GM18867 (cell line): Measurements from ENCODE around the gene FAT2.
A peak's percentile ranks its signal among the peaks of the same experiment; 100 is the strongest.

ENCODE experiments used
- ATAC-seq: cut with Tn5 transposase; IDR thresholded peaks from one replicate; pipeline ENCODE4 v1.9.1; 2021; ENCODE audit warnings: mild to moderate bottlenecking, moderate library complexity; ENCODE audit not compliant: unreplicated experiment

FAT2 gene, protein sequence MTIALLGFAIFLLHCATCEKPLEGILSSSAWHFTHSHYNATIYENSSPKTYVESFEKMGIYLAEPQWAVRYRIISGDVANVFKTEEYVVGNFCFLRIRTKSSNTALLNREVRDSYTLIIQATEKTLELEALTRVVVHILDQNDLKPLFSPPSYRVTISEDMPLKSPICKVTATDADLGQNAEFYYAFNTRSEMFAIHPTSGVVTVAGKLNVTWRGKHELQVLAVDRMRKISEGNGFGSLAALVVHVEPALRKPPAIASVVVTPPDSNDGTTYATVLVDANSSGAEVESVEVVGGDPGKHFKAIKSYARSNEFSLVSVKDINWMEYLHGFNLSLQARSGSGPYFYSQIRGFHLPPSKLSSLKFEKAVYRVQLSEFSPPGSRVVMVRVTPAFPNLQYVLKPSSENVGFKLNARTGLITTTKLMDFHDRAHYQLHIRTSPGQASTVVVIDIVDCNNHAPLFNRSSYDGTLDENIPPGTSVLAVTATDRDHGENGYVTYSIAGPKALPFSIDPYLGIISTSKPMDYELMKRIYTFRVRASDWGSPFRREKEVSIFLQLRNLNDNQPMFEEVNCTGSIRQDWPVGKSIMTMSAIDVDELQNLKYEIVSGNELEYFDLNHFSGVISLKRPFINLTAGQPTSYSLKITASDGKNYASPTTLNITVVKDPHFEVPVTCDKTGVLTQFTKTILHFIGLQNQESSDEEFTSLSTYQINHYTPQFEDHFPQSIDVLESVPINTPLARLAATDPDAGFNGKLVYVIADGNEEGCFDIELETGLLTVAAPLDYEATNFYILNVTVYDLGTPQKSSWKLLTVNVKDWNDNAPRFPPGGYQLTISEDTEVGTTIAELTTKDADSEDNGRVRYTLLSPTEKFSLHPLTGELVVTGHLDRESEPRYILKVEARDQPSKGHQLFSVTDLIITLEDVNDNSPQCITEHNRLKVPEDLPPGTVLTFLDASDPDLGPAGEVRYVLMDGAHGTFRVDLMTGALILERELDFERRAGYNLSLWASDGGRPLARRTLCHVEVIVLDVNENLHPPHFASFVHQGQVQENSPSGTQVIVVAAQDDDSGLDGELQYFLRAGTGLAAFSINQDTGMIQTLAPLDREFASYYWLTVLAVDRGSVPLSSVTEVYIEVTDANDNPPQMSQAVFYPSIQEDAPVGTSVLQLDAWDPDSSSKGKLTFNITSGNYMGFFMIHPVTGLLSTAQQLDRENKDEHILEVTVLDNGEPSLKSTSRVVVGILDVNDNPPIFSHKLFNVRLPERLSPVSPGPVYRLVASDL (N-terminal part only)

DNA sequence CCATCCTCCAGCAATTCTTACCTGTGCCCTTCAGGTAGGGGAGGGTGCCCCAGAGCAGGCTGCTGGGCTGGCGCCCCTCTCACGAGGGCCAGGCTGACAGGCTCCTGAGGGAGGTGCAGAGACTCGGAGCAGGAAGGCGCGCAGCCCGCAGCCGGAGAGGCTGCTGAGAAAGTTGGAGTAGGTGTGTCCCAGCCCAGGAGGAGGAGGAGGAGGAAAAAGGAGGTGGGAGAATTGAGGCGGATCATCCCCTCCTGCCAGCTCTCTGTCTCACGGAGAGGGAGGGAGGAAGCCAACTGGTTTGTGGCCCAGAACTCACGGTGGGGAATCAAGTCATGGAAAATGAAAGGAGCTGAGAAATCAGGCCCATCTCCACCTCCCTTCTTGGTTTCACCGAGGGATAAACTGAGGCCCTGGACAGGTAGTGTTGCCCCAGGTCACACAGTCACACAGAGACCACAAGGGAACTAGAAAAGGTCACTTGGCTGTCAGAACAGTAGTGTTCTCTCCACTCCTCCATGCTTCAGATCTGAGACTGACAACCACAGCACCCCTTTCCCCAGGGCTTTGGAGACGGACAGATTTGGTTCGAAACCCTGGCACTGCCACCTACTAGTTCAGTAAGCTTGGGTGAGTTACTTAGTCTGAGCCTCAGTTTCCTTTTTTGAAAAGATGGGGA, at the start of gene FAT2:
Gene FAT2, minus strand, starts transcription at position 188 of the 676 bp plus-strand sequence. CDS start 22,400 bp downstream, outside the sequence.
- ATAC-seq = no peak

DNA sequence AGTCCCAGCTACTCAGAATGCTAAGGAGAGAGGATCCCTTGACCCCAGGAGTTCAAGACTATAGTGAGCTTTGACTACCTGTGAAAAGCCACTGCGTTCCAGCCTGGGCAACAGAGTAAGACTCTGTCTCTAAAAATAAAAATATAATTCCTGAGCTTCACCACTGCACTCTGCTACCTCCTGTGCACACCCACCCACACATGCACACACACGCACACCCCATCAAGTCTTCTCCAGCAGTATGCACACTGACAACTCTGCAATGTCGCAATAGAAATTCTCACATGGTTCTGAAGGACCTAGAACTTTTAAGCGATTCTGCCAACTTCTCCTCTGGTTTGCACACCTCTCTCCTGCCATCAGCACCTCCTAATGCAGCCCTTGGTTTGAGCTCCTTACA, 47.5 kb upstream of the FAT2 start:
- ATAC-seq = no peak

DNA sequence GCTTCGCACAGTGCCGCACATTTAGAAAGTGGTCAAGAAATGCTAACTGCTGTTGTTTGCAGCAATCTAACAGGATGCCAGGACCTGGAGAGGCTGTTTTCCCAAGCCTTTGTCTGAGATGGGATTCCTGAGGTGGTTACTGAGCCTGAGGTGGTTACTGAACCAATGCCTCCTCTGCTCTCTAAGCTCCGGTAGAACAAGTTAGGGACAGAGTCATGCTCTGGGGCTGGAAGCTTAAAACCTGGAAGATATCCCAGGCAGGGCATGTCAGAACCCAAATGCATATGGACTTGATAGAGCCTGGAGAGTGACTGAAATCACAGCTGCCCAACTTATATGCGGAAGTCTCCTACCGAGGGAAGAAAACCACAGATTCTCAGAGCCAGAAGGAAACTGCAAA, 46.5 kb upstream of the FAT2 start:
- ATAC-seq = no peak

DNA sequence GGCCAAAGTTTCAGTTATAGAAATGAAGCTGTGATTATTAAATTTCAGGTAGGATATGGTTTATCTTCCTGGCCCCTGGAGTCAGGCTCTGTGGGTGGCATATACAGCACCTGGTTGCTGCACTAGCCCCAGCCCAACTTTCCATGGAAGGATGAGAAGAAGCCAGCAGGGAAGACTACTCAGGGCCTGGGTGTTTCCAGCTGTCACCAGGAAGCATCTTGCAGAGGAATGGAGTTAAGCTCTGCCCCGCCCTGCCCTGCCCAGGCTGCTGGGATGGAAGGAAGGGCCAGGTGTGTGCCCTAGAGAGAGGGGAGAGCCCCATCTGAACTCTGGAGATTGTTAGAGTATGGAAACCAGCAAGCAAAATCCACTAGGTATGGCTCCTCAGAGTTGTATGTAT, 42.8 kb upstream of the FAT2 start:
- ATAC-seq = no peak

DNA sequence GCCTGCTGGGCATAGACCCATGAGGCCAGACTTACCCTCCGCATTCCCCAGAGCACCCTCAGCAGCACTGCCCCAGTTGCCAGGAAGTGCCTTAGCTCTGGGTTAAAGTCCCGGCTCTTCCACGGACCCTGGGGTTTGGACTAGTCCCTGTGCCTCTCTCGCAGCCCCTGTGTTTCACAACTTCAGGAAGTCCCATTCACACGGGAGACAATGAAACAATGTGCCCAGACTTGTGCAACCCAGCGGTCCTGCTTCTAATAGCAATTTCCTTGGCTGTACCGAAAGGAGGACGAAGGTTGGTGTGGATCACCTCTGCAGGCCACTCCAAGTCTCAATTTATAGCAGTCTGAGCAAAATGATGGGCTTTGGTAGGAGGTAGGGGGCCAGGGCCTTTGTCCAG, 41.8 kb upstream of the FAT2 start:
- ATAC-seq = no peak

DNA sequence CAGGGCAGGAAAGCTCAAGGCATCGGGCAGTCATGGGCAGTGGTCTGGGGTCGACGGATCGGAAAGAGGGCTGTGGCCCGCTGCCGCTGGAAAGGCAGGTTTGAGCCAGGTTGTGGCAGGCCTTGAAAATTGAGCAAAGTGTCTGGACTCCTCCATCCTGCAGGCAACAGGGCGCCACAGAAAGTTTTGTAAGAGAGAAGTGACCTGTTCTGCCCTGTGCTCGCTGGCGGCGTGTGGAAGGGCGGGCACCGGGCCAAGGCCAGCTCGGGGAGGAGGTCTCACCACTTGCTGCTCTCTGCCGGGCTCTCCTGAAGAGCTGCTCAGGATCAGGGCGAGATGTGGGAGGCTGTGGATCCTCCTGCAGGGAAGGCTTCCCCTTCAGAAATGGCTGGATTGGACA, 41.4 kb upstream of the FAT2 start:
- no peak for ATAC-seq

DNA sequence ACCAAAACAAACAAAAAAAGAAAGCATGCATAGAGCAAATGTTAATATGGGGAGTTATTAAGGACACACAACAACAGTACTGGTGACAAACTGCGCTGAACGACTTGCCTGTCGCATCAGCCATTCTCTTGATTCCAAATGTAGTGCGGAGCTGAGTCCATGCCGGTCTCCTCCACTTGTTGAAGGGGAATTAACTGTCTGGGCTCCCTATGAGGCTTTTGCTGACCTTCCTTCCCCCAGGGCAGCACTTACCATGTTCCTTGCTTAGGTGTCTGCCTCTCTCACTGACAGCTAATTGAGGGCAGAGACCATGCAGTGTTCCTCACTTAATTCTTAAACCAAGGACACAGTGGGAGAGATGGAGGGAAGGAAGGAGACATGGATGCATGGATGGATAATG, 40.8 kb upstream of the FAT2 start:
- ATAC-seq = no peak

DNA sequence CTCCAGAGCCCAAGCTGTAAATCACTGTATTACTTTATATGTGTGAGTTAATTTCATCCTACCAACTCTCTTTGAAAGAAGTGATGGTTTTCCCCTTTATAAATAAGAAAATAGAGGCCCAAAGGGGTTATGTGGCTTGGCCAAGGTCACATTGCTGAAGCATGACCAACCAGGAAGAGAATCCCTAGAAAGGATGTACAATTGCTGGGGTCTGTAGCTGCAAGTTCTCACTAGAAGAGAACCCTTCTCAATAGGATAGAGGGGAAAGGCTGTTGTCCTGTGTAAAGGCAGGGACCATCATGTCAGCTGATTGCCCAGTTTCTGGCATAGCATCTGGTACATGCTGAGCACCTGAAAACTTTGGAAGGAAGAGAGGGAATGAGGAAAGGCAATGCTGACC, 39.0 kb upstream of the FAT2 start:
- no peak for ATAC-seq

DNA sequence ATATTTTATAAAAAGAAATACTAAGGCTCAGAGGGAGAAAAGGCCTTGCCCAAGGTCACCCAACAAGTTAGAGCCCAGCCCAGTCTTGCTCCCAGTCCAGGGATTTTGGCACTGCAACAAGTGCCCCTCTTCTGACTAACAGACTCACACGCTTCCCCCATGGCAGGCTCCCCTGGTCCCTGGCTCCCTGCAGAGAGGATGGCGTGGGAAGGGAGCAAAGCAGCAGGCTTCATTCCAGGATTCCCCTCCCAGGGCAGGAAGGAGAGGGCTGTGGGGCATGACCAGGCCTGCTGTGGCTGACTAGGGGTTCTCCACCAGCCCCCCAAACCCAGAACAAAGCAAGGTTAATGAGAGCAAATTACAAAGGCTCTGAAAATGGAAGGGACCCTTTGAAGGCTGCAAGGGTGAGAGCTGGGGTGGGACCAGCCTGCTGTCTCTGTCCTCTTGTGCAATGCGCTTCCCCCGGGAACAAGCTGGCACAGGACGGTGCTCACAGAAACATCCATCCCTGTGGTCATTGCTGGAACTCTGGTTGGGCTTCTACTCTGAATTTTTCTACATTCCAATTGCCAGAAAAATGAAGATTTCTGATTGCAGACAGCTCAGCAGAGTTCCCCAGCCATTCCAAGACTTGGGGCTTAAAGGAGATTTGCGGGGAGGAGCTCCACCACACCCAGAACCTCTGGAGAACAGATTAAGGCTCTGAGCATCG, 37.1 kb upstream of the FAT2 start:
- ATAC-seq = no peak

DNA sequence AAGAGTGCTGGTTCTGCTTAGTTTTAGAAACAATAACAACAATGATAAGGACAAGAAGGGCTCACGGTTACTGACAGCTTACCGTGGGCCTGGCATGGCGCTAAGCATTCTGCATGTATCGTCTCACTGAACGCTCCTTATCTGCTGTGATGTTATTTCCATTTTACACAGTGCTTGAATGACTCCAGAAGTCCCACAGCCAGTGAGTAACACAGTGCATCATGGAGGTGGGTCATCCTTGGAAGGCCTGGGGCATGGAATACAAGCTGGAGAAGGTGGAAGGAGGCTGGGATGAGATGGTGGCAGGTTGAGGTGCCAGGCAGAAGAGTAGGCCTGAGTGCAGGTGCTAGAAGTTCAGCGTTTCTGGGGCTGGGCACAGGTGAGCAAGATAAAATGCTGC, 36.5 kb upstream of the FAT2 start:
- ATAC-seq = no peak

DNA sequence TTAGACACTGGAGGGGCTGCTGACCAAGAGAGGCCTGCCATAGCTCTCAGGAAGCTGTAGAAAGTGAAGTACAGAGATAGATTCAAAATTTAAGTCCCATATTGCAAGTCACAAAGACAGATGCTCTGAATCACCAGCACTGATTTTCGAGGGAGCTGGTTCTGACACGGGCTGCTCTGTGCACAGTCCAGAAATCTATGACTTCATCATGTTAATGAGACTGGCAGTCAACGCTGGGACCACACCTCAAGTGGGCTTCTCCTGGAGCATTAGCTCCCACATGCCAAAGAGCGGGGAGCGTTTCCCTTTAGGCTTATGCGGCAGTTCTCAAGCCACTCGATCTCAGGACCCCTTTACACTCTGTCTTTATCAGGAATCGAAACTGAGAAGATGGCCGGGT, 34.2 kb upstream of the FAT2 start:
- ATAC-seq = no peak

DNA sequence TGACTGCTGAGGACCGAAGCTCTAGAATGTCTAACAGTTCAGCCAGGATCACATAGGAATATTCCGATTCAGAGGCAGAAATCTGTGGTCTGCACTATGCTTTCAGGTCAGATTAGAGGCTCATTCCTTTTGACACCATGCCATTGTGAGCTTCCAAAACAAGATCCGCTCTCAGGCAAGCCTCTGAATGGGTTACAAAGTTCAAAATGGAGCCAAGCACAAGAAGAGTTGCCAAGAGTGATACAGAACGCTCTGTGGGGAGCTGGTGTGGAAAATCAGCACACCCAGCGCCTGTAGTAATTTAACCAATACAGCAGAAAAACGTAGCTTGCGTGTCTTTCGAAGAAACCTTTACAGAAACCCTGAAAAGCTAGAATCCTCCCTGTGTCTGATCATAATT, 33.3 kb upstream of the FAT2 start:
- no peak for ATAC-seq

DNA sequence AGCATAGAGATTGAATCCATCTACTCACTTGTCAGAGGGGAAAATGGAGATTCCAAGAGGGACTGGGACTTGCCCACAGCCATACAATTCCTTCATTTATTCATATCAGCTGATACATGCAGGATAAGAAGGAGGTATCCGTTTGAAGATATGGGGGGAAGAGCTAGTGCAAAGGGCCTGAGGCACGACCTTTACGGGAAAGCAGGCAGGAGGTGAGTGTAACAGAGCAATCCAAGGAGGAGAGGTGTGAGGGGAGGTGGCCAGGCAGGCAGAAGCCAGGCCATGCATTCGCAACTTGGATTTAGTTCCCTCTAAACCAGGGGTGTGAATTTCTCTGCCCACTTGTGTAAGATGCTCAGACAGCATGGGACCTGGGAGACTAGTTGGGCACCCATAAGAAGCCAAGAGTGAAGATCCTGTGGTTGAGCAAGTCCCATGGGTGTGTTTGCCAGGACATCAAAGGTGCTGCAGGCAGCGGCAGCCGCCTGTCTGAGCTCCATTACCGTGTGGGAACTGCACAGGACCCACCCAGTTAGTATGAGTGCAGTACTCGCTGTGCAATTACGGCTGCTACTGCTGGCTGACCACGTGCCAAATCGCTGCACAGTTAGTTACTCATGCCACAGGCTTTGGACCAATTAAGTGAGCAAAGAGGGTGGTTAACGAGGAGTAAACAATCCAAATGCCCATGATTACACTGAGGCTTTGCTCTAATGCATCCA, 31.4 kb upstream of the FAT2 start:
- ATAC-seq = no peak

DNA sequence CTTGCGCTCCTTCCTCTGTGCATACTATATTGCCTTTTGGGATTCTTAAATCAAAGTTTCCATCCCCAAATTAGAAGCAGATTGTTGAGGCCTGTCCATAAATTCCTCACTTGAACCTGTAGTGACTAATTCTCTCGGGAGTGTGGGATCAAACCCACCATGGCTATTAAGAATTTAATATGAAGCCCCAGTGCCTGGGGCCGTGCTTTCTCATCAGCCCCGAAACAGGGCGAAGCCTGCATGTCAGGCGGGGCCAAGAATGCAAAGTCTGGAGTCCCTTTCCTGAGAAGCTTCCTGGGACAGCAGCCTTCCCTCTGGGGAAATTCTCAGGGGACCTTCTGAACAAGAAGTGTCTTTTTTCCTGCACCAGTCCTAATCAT, 29.3 kb upstream of the FAT2 start:
- no peak for ATAC-seq

DNA sequence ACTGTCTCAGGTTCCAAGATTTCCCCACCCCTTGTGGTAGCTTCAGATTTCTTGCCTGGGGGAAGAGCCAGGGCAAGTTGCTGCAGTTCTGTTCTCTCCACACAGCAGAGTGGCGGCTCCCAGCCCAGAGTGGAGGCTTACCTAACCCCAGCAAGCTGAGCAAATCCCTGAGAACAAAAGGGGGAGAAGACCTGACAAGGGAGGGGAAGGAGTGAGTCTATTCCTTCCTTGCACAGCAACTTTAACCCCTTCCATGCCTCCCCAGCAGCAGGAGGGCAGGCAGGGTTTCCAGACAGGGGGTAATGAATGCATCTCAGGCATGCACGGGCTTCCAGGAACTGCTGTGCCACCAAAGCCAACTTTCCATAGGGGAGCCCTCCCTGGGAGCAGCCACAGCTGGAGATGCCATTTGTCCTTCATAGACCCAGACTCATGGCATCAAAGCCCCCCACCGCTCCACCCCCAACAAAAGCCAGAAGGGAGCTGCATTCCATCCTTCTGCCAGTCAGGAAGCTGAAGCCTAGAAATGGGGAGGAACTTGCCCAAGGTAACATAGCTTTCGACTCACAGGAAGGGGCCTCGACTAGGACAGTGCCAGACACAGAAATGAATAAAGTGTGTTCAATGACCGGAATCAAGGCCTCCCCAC, 28.8 kb upstream of the FAT2 start:
- no peak for ATAC-seq

DNA sequence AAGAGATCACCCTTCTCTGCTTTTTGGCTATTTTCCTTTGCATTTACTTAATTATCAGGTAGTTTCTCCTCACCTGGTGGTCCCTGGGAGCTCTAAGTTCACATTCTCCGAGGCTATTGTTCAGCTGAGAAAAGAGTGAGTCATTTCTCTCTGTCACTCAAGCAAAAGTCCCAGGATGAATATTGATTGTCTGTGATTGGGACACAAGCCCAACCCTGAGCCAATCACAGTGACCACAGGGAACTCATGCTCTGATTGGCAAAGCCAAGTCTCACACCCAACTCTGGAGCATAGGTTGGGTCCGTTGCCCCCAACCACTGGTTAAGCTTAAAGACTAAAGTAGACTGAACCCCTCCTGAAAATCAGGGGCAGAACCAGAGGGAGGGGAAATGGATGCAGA, 27.8 kb upstream of the FAT2 start:
- ATAC-seq = no peak

DNA sequence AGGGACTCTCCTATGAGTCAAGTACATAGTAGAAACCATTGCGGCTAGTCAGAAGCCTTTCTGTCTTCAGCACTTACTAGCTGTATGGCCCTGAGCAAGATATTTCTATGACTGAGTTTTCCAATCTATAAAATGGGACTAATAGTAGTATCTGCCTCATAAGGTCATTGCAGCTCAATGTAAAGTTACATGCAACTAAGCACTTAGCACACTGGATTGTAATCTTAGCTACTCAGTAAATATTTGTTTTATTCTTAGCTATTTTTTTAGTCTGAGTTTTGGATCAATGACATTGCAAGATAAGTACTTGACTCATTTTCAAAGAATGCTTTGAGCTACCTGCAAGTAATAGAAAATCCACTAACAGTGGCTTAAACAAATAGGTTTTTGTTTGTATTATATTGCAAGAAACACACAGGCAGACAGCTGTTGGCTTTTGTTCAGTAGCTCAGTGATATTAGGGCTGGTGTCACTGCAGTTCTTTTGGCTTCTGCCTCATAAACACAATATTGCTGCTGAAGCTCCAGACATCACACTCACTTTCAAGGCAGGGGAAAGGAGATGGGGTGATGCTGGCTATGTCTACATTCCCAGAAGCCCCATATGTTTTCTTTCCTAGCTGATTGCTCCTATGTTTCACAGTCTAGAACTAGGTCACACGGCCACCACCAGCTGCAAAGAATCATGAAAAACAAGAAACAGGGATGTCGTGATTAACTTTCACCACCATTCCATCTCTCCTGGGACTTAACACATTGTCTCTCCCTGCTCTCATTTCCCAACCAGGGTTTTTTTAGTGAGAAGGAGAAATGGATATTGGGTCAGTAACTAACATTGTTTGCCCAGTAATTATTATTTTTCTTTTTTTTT, 26.9 kb upstream of the FAT2 start:
- peak; percentile 33 for ATAC-seq

DNA sequence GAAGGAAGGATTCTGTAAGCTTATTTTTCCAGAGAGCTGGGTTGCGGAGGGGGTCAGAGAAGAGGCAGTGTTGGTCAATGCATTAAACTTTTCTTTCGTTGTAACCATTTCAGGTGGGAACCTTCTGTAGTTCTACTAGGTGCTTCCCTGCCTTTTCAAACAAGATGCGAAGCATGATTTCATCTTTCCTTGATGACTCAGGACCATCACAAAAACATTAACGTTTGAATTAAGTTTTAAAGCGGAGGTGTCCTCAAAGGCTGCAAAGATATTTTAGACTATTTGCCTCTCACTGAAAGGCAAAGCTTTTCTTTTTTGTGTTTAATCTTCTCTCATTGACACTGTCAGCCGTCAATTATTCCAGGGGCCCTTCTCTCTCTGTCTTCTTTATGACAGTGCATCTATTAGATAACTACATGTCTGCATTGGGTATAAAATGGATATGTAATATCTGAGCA, 26.3 kb upstream of the FAT2 start:
- no peak for ATAC-seq
